Daoy (cell line): ENCODE measurements around the gene SPIRE2. TPM values are rescaled to one million over a fixed set of nuclear protein-coding genes. Genes with fewer than 3 reads are reported as not detected.

Source experiments
- DNase-seq: peaks from one replicate; pipeline ENCODE4 v3.0.0-alpha.2; 2015; ENCODE audit warnings: low read depth
- total RNA-seq: library from RNA; depleted of rRNA; stranded (reverse); fragments of >200 nt; shearing (Covaris generic); gene quantifications from 2 replicates; pipeline ENCODE4 v1.2.3, GENCODE V29; 2014

Gene SPIRE2
- total RNA-seq, 1 experiment from 2014 or later = 6.3 TPM

DNA sequence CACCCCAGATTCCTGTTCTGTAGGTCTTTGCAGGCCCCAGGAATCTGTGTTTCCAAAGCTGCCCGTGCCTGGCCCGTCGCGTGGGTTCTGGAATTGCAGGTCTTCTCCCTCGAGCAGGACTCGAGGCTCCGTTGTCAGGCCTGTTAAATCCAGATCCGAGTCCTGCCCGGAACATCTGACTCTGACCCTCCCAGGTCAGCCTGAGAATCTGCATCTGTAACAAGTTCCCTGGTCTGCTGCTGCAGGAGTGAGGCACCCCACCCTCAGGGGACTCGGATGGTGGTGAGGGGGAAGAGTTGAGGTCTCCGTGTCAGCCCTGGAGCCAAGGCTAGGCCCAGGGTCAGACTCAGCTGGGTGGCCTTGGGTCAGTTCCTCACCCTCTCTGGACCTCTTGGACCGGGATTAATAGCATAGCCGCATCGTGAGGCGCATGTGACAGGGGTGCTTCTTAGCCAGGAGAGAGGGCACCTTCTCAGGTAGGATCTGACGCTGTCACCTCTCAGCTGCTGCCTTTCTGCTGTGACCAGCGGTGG lies 8.8 kb downstream of the SPIRE2 start:
- no peak for DNase-seq

DNA sequence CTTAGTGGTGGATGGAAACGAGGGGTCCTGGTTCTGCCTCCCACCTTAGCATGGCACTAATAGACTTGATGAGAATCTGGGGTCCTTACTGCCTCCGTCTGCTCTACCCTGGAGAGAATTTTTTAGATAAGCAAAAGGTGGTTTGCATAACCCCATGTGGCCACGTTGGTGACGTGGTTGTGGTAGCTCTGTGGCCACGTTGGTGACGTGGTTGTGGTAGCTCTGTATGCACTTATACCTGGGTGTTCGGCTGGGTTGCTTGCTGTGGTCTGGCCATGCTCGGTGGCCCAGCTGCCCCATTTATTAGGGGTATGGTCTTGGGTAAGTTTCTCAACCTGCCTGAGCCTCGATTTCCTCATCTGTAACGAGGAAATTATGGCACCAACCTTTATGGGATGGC lies 13.0 kb downstream of the SPIRE2 start:
- no peak for DNase-seq

DNA sequence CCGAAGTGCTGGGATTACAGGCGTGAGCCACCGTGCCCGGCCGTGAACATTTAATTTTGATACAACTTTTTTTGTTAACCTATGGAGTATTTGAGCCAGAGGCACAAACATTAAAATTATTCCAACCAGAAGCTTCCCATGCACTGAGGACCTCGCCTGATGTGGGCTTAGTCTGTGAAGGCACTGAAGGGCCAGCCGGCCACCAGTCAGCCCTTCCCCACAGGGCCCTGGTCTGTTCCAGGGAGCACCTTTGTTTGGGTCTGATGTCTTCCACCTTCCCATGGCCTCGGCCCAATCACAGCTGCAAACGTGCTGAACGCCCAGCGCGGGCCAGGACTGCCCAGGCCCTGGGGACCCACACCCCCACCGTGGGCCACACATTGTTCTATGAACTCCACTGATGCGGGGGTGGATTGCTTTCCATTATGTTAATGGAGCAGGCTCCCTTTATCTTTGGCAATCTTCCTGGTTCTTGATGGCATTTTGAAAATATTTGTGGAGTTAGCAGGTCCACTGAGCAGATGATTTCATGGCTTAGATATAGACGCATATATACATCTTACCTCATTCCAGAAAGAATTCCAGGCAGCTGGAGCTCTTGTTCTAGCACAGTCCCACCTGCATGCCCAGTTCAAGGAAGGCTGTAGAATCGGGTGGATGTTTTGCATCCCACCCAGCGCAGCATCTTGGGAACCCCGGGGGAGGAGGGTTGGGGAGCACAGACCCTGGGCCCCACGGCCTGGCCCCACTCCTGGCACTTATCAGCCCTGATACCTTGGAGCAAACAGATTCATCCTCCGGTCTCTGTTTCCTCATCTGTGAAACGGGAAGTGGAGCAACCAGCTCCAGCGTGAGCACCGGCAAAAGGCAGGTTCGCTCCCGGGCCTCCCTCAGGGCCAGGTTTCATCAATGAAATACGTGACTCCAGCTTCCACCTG lies 14.5 kb downstream of the SPIRE2 start:
- DNase-seq = peak; percentile 42

DNA sequence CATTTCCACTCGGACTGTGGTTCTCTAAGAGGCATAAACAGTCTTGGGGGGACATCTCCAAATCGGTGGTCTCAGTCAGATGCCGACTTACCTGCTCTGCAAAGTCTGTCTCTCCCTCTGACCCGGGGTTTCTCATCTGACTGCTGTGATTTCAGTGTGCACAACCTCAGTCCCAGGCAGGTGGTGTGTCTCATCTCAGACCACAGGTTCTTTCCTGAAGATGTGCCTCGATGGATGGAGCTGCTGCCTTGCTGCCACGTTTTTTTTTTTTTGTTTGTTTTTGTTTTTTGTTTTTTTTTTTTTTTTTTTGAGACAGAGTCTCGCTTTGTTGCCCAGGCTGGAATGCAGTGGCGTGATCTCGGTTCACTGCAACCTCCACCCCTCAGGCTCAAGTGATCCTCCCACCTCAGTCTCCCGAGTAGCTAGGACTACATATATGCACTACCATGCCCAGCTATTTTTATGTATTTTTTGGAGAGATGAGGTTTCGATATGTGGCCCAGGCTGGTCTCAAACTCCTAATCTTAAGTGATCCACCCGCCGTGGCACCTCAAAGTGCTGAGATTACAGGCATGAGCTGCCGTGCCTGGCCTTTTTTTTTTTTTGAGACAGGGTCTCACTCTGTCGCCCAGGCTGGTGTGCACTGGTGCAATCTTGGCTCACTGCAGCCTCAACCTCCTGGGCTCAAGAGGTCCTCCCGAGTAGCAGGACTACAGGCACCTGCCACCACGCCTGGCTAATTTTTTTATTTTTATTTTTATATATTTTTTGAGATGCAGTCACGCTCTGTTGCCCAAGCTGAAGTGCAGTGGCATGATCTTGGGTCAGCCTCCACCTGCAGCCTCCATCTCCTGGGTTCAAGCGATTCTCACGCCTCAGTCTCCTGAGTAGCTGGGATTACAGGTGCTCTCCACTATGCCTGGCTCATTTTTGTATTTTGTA lies 15.4 kb downstream of the SPIRE2 start:
- DNase-seq = no peak

DNA sequence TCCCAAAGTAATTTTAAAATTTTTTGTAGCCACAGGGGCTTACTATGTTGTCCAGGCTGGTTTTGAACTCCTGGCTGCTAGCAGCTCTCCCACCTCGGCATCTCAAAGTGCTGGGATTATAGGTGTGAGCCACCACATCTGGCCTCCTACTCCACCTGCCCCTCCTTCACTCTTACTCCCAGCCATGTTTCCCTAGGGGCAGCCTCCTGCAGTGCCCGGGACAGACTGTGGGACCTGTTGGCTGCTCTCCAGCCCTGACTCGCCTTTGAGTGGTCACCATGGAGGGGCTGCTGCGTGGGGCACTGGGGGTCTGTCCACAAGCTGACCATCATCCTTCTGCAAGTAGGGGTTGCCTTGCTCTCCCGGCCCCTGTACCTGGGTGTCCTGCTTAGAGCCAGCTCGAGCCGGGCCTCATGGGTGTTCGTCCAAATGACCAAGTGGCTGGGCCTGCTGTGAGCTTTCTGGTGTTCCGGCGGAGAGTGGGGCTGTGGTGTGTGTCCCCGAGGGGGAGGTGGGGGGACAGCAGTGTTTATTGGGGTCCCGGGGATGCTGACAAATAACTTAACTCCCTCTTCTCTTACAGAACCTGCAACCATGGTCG lies 16.6 kb downstream of the SPIRE2 start:
- DNase-seq = no peak

GRCh38 chr16:89845417-89845816 lies 17.1 kb downstream of the SPIRE2 start:
- no peak for DNase-seq

- DNase-seq = no peak
Measured at GRCh38 chr16:89847051-89847939, 19.0 kb downstream of the SPIRE2 start.

GRCh38 chr16:89847940-89848297 lies 19.6 kb downstream of the SPIRE2 start:
- no peak for DNase-seq

DNA sequence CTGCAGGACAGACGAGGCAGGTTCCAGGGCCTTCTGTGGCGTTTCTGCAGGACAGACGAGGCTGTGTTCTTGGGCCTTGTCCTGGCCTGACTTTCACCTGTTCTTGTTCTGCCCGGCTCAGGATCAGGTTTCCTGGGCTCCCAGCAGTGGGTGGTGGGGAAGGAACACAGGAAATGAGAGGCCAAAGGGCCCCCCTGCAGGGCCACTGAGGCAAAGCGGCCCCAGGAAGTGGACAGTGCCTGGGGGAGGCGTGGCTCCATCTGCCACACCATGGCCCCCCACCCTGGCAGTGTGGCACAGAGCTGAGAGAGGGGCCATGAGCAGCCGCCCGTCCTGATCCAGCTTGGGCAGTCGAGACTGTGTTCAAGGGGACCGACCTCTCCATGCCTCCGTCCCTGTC lies 20.7 kb downstream of the SPIRE2 start:
- no peak for DNase-seq

DNA sequence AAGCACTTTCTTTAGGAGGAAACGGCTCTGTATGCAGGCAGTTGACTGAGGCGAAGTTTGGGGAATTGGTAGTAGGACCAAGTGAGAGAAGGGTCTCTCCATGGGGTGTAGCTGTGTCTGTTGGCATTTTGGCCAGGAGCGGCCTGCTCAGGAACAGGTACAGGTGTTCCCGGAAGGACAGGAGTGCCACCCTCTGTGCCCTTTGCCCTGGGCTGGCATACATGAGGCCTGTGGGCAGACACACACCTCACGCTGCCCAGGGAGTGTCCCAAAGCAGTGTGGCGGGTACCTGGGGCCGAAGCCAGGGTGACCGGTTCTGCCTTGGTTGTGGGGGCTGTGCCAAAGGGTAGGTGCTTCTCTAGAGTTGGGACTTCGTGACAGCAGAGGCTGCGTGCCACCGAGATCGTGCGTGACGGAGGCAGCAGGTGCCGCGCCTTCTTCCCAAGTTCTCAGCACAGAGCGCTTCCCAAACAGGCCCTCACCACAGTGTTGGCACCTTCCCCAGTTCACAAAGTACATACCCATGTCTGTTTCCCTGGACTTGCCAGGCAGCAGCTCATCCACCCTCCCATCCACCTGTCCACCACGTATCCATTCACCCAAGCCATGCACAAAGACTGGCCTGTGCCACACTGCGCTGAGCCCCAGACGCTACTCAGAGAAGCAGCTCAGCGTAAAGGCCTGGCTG lies 25.2 kb downstream of the SPIRE2 start:
- DNase-seq = no peak

- DNase-seq = no peak
Measured at GRCh38 chr16:89855301-89855945, 27.1 kb downstream of the SPIRE2 start.

- DNase-seq = no peak
Measured at GRCh38 chr16:89855986-89856385, 27.7 kb downstream of the SPIRE2 start.

- no peak for DNase-seq
Measured at GRCh38 chr16:89858973-89859614, 30.8 kb downstream of the SPIRE2 start.

GRCh38 chr16:89859615-89860007 lies 31.3 kb downstream of the SPIRE2 start:
- DNase-seq = no peak

DNA sequence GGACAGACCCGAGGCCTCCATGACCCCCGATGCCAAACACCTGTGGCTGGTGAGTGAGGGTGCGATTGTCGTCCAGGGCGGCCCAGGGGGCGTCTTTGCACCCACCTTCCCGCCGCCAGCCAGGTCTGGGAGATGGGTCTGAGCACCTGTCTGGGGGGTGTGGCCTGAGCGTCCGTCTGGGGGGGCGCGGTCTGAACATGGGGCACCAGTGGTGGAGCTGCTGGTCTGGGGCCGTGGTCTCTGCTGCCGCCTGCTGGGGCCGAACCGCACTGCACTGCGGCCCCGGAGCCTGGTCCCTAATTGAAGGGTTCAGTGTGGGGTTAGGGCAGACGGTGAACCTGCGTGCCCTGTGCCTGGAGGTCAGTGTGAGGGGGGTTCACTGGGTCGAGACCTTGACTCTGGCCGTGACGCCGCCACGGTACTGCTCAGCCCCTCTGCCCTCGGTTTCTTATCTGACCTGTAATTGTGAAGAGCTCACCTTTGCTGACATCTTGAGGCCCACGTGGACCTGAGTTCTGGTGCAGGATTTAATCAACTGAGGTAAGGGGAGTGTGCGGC lies 32.6 kb downstream of the SPIRE2 start:
- DNase-seq = peak; percentile 62

DNA sequence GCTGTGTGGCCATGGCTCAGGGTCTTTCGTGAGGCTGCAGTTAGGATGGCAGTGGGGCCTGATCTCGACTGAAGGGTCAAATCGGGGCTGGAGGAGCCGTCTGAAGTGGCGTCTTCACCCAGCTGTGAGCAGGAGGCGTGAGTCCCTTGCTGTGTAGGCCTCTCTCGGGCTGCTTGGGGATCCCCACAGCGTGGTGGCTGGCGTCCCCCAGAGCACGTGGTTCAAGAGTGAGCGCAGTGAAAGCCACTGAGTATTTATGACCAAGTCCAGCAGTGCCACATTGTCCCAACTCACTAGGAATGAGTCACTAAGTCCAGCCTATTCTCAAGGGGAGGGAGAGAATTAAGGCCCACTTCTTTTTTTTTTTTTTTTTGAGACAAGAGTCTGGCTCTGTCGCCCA lies 33.4 kb downstream of the SPIRE2 start:
- DNase-seq = no peak

- no peak for DNase-seq
Measured at GRCh38 chr16:89862732-89863131, 34.5 kb downstream of the SPIRE2 start.

DNA sequence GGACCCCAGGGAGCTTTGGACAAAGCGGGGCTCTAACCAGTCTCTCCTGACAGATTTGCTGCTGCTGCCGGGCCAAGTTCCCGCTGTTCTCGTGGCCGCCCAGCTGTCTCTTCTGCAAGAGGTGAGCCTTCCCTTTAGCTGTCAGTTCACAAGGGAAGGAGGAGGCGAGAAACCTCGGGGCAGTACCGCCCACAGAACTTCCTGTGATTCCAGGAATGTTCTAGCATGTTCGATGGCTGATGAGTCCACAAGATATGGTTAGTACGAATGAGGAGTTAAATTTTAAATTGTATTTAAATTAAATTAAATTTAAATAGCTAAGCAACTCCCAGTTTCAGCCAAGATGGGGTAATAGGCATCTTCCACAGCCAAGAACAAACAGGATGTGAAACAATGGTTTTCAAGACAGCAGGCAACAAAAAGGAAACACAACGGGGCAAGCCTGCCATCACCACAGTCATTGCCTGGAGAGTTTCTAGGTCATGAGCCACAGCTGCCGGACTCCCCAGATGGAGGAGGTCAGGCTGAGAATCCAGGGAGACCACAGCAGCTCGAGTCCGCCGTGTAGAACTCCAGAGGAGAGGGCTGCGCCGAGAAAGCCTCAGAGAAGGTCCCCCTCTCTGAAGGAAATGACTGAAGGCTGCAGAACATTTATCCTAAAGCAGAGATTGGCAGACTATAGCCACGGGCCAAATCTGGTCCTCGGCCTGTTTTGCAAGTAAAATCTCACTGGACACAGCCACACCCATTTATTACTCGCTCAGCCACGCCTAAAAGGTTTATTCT lies 35.7 kb downstream of the SPIRE2 start:
- no peak for DNase-seq
